ENCODE measurements around the gene ZNF654.

GRCh38 chr3:88033079-88033478 is 26.0 kb upstream of the ZNF654 start:
- no peak for TF ChIP-seq CTCF (IDR thresholded peaks at IDR 0.05; ENCODE audit: extremely low read depth in 1 of 2, insufficient read depth in 1 of 2, low read depth in 1 of 2, low read length in 2 of 2)
- TF ChIP-seq POLR2A (IDR thresholded peaks at IDR 0.05; ENCODE audit: low read depth, low read length) = no peak
- TF ChIP-seq MAX (IDR thresholded peaks at IDR 0.05; ENCODE audit: insufficient read depth, insufficient read length) = no peak
- TF ChIP-seq POLR2AphosphoS5 (IDR thresholded peaks at IDR 0.05; ENCODE audit: insufficient read depth, low read depth, low read length) = no peak
- TF ChIP-seq EZH2 (IDR thresholded peaks at IDR 0.05; ENCODE audit: borderline replicate concordance, low read depth, low read length, severe bottlenecking) = no peak
- no peak for TF ChIP-seq FOS (IDR thresholded peaks at IDR 0.05; ENCODE audit: borderline replicate concordance, insufficient read depth, low read length)
- TF ChIP-seq JUN (IDR thresholded peaks at IDR 0.05; ENCODE audit: borderline replicate concordance, insufficient read depth, insufficient read length, low read depth) = no peak
- TF ChIP-seq MYC (IDR thresholded peaks at IDR 0.05; ENCODE audit: low read depth, low read length) = no peak

Measured in endothelial cell of umbilical vein (primary cell).